Effector CD8-positive, alpha-beta T cell (primary cell): ENCODE data around the gene C11orf58.

Source experiments
- DNase-seq: peaks from one replicate; lab custom pipeline; 2025; lab: John Stamatoyannopoulos, UW

The C11orf58 gene

DNA sequence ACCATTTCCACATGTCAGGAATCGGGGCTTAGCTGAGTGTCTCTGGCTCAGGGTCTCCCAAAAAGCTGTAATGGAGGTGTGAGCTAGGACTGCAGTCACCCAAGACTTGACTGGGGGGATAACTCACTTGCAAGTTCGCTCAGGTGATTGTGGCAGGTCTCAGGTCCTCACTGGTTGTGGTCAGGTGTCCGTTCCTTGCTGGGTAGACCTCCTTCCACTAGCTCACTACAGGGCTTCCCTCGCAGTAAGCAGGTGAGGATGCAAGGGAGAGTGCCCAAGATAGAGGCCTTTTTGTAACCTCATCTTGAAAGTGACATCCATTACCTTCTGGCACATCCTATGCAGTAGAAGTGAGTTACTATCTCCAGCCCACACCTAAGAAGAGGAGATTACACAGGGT, 29.5 kb downstream of the C11orf58 start:
- DNase-seq: no peak

- no peak for DNase-seq
These were observed 30.9 kb downstream of the C11orf58 start for GRCh38 chr11:16769386-16769785.

GRCh38 chr11:16770016-16770415, 31.6 kb downstream of the C11orf58 start:
- no peak for DNase-seq

DNA sequence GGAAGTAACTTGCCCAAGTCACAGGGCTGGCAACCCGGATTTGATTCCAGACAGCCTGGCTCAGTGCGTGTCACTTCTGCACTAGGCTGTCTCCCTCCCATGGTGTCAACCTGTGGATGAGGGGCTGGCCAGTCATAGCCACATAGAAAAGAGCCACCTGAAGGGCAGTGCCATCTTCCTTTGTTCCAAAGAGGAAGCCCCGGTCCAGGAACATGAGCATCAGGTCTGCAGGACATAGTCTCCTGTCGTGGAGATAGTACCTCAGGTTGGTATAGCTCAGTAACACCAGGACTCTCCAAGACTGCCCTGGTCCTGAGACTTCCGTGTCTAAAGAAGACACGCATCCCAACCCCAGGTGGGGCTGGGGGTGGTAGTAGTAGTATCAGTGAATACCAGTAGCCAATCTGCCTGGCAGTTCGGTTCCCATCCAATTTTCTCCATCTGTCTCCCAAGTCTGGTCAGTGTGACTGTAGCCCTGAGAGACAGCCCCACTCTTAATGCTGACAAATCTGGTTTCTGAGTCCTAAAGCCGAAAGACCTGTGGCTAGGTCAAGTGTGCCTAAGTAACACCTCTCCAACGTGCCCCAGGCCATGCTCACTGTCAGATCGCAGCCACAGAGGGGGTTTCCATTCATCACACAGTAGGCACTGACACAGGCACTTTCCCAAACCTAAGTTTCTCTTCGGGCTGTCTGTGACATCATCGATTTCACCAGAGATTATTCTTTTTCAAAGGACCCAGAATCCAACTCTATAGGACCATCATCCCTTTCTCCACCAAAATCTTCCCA, 33.1 kb downstream of the C11orf58 start:
- DNase-seq: no peak

- no peak for DNase-seq
These were observed 33.7 kb downstream of the C11orf58 start for GRCh38 chr11:16772141-16772512.

GRCh38 chr11:16773981-16774935, 35.8 kb downstream of the C11orf58 start:
- DNase-seq: no peak

GRCh38 chr11:16774936-16775613, 36.6 kb downstream of the C11orf58 start:
- DNase-seq: no peak

DNA sequence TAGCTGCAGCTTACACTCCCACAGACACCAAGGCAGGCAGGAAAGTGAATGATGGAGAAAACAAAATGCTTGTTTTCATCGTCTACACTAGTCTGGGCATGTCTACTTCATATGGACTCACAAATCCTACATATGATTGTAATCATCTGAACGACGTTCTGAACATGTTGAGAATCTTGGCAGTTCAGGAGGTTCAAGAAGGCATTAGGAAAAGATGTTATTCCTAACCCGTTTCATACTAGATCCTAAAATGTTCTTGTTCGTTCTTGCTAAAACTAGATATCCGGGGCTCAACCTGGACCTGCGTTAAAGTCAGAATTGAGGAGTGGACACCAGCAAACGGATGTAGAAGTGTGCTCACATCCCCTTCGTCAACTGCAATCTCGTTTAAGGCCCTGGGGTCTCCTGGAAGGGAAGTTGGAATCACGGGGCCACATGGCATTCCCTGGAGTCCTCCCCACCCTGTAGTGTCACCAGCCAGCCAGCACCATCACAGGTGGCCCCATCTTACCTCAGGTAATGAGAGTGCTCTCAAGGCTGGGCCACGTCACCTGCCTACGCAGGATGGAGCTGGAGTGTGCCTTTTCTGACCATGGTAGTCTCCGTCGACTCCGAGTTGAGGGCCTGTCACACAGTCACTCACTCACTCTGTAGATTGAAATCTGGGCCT, 37.3 kb downstream of the C11orf58 start:
- DNase-seq: no peak

DNA sequence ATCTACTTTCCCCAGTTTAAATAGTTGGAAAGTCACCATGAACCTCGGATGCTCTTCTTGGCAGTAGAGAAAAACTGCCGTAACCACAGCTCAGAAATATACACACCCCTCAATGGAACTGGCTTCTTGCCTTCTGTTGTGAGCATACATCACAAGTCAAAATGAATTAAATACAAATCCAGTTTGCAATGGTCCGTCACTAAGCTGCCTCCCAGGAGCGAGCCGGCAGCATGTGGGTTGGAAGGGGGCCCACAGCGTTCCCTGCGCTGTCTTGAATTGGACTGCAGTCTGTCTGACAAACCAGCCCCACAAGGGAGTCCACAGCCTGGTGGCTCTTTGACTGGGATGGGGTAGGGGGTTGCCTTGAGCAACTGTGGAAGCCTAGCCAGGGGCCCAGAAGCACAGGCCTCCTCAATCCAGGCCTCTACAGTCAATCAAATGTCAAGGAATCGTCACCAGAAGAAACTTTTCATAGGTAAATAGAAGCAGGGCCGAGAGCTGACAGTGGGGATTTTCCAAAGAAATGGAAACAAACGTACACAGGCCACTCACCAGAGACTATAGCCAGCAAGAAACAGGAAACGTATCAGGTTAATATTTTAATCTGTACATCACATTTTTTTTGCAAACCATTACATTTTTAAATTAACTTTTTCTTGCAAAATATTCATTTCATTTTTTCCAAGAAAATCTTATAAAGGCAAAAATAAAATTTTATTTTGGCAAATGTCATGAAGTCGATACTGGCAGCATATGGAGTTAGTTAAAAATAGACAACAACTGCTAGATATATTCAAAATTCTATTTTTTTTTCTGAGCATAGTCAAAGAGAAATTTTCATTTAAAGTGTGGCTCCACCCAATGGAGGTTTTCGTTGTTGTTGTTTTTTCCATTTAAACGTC, 38.5 kb downstream of the C11orf58 start:
- DNase-seq: no peak

DNA sequence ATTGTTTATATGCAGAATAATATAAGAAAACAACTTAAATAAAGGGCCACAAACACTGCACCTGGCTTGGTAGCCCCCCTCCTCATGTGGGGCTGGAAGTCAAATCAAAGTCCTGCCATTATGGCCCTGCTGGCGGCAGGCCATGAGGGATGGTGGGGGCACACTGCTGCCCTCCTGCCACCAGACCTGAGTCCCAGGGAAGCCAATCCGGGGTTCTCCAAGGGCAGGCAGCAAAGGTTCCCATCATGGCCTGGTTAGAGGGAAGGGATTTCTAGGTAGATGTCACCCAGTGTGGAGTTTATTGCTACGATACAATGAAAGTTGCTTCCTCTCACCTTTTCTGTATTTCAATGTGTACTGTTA, 39.1 kb downstream of the C11orf58 start:
- no peak for DNase-seq

DNA sequence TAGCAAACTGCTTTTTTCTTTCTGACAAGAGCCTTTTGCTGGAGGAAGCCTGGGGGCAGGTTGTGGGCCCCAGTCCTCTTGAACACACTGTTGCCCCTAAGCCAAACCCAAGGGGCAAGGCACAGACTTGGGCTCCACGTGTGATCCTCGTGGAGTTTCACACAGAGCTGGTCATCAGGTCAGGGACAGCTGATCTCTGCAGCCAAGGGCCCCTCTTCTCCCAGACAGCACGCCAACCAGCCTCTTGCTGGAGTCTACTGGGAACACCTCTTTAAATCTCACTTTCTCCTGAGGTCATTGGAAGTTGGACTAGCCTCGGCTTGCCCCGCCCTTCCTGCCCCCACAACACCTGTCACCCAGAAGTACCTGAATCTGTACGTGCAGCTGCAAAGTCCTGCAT, 39.8 kb downstream of the C11orf58 start:
- no peak for DNase-seq

GRCh38 chr11:16778876-16779275, 40.4 kb downstream of the C11orf58 start:
- DNase-seq: no peak

DNA sequence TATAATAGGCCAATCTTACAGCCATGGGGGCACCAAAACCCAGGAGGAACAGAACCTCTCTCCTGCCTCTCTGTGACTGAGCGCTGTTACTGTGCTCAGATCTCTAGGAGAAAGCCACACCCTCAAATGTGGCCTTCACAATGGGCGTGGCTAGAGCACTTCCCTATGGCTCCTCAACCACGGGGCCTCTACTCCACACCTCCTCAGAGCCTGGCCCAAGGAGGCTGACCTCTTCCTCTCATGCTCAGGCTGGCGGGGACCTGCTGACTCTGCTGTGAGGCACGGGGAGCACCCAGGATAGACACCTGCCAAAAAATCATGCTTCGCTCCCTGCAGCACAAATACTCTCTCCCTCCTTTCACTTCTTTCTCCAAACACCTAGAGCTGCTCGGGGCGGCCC, 41.0 kb downstream of the C11orf58 start:
- no peak for DNase-seq

DNA sequence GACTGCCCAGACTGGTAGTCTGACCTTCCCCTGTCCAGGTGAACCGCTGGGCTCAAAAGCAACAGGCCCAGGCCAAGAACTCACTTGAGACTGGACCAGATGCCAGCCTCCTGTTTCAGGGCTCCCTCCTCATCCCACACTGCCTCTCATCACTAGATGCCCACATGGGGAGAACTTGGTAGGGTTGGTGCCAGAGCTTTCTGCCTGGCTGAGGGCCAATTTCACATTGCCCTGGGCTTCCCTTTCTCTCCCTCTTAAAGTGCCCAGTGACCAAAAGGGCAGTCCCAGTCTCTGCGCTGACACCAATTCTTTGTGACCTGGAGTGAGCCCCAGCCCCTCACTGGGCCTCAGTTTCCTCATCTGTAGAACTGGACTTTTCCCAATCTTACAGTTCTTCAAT, 41.7 kb downstream of the C11orf58 start:
- no peak for DNase-seq

GRCh38 chr11:16780698-16781550, 42.5 kb downstream of the C11orf58 start:
- no peak for DNase-seq

- no peak for DNase-seq
These were observed 43.8 kb downstream of the C11orf58 start for GRCh38 chr11:16781936-16782919.

GRCh38 chr11:16783321-16783801, 44.9 kb downstream of the C11orf58 start:
- no peak for DNase-seq

DNA sequence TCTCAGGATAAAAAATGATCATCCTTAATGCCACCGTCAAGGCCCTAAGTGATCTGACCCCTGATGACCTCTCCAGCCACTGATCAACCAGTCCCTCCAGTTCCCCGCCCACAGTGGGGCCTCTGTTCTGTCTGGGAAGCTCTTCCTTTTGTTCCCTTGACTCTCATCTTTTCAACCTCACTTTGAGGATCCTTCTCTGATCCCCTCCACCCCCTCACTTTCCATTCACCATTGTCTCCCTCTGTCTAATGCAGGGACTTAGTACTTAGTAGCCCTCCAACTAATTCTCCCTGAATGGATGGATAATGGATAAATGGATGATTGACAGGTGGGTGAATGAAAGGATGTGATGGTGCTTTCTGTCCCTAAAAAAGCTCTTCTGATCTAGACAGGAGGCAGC, 45.6 kb downstream of the C11orf58 start:
- no peak for DNase-seq

DNA sequence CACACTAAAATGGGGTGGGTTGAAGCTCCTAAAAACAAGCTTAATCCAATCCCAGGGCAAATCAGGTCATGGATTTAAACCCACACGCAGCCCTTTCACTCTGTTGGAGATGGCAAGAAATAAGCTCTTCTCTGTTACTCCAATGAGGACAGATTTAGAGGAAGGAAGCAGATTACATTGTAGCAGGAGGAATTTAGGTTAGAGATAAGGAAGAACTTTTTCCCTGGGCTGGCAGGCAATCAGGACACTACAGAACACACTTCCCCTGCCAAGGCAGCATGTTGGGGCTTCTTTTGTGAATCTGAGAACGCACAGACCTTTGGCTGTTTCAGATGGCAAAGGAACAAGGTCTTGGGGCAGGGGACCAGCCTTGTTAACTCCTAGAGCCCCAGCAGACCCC, 46.2 kb downstream of the C11orf58 start:
- DNase-seq: no peak
